NCI-H1930 (cell line): ENCODE results near the gene TTC21B.
"Not testable (repeated sequence)": the region's sequence is repeated elsewhere in the genome, so short reads cannot be mapped to it uniquely, and the experiment has no call there.

Source experiments
- DNase-seq, 2 experiments: peaks; one replicate each; lab custom pipeline; 2025; lab: John Stamatoyannopoulos, UW

TTC21B gene

DNA sequence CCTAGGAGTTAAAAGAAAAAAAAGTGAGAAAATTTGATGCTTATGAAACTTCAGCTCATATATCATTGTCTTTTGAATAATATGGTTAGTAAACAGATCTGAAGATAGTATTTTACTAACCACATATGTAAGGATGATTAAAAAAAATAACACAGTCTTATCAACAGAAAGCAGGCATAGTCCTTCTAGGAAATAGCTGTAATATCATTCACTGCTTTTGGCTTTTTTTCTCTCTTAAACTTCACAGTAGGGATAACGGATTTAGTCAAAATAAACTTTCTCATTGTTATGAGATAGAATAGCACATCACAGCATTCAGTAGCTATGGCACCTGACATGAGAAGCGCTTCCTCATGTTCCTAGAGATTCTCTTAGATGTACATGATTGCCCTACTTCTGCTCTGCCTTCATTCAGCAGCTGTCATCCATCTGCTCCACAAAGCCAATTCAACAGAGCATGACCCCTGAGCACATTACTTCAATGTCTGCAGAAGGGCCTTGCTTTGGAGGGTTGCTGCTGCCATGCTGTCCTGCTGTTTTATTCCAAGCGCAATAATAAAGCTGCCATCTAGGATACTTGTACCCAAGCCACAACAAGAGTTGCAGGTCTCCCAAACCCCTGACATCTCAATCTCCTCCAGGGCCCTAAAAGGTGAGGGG, 67.0 kb downstream of the TTC21B start:
- no peak for DNase-seq

DNA sequence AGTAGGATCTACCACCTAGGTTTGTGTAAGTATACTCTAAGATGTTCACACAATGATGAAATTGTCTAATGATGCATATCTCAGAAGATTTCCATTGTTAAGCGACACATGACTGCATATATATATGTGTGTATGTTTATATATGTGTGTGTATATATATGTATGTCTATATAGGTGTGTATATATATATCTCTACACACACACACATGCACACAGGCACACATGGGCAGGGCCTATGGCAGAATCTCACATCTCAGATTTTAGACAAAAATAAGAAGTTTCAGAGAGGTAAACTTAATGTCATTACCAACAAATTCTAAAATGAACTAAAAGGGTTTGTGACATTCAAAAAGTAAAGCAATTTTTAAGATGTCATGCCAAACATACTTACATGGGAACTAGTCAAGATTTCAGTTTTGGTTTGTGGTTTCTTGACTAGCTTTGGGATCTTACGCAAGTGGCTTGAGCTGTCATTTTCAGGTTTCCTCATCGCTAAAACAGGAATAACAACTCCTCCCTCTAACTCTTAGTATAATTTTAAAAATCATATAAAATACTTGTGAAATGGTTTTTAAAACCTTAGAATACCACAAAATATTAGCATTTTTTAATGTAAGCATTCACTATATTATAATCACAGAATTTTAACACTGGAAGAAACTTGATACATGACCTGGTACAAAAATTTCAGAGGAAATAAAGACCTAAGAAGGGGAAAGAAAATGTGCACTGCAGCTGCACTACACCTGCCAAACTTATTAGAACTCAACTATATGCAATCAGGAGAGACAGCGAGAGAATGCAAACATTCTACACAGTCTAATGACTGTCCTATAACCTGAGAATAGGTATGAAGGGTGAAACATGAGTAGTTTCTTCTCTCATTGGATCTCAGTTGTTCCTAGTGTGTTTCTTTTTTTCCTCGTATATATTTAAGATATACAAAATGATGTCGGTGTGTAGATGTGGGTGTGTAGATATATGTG, 75.7 kb downstream of the TTC21B start:
- DNase-seq, result no peak

DNA sequence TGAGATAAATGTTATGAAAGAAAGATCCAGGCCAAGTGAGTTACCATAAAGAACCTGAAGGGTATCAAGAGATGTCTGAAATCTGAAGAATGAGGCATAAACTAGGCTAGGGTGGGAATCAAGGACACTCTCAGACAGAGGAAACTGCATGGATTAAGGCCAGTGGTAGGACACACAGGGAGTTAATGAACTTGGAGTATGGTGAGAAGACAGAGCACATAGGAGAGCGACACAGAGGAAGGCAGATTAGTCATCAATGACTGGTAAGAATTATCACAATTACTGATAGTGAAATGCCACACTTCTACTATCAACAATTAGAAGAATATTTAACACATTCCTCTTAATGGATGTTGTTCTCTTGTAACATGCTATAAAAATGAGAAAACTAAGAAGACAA, 76.9 kb downstream of the TTC21B start:
- DNase-seq, result no peak

DNA sequence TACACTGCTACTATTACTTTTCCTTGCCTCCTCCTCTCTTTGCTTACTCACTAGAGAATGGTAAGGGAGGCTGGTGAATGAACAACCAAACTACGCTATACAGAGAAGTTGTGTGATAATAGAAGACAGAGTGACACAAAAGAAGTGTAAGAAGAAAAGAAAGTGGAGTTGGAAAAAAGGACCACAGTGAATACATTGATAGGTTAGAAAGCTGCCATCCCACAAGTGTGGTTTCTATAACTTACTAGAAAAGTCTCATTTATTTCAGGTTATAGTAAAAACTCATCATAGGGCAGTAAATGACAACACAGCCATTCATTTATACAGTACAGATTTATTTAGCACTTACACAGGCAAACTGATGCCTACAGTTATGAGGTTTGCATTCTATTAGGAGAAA, 77.3 kb downstream of the TTC21B start:
- DNase-seq, result no peak

- no peak for DNase-seq
Observed at GRCh38 chr2:165874445-165875039, 79.0 kb downstream of the TTC21B start.

DNA sequence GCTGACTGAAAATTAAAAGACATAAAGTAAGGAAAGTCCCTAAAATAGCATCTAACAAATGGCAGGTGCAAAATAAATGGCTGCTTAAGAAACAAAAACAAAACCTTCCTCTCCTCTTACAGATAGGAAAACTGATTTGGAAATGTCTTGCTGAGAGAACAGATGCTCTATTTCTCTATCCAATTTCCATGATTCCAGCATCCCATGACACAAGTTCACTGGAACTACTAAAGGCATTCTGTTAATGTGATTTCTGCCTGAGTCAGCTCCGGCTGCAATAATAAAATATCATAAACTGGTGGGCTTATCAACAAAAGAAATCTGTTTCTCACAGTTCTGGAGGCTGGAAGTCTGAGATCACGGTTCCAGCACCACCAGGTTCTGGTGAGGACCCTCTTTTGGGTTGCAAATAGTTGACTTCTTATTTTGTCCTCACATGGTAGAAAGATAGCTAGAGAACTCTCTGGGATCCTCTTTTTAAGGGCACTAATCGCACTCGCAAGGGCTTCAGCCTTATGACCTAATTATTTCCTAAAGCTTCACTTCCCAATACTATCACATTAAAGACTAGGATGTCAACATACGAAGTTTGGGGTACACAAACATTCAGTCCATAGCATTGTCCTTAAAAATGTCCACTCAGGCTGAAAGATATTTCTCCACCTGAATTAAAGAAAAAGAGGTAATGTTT, 81.3 kb downstream of the TTC21B start:
- no peak for DNase-seq

GRCh38 chr2:165871025-165871424, 82.6 kb downstream of the TTC21B start:
- DNase-seq, result no peak

- DNase-seq, result no peak
Observed at GRCh38 chr2:165870346-165870745, 83.2 kb downstream of the TTC21B start.

- DNase-seq, result no peak
Observed at GRCh38 chr2:165868211-165868610, 85.4 kb downstream of the TTC21B start.

- no peak for DNase-seq
Observed at GRCh38 chr2:165864296-165864695, 89.3 kb downstream of the TTC21B start.

DNA sequence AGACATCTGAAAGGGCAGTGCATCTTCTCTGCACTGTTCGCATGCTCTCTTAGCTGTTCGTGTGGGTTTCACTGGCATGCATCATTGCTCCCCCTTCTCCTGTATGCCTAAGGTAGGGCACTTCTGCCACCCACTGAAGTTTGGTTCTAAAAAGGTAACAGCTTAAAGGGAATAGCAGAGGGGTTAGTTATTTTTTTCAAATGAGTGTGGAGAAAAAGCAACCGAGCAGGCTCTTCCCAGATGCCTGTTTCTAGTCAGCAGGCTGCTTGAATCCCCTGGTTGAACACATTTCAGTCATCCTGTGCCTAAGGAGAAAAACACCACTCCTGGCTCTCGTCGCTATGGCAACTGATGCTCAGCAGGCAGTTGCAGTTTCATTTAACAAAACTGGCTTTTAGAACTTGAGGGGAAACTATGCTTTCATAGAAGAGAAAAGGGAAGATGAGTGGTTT, 89.7 kb downstream of the TTC21B start:
- DNase-seq, result no peak

DNA sequence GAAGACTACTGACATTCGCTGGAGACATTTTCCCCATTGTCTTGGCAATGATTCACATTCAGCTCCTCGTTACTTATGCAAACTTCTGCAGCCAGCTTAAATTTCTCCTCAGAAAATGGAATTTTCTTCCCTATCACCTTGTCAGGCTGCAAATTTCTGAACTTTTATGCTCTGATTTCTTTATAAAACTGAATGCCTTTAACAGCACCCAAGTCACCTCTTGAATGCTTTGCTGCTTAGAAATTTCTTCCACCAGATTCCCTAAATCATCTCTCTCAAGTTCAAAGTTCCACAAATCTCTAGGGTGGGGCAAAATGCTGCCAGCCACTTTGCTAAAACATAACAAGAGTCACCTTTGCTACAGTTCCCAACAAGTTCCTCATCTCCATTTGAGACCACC, 92.5 kb downstream of the TTC21B start:
- not testable (repeated sequence) for DNase-seq

DNA sequence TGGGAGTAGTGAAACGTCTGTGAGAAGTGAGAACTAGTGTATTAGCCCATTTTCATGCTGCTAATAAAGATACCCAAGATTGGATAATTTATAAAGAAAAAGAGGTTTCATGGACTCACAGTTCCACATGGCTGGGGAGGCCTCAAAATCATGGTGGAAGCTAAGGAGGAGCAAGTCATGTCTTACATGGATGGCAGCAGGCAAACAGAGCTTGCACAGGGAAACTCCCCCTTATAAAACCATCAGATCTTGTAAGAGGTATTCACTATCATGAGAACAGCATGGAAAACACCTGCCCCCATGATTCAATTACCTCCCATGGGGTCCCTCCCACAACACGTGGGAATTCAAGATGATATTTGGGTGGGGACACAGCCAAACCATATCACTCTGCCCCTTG, 93.9 kb downstream of the TTC21B start:
- DNase-seq, result not testable (repeated sequence)

DNA sequence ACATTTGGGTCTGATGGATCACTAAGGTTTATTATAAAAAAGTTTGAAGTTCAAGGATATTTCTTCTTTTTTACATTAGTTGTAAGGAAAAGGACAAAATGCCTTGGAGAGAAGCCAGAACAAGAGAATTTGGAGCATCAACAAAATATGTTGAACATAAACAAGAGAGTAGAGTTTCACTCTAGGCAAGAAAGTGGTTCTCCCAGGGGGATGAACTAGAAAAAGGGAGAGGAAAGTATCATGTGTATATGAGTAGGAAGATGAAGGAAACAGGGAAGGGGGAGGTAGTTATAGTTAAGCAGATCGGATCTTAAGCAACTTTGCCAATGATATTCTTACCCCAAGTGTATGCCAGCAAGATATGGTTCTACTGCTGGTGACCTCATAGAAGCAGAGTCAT, 95.7 kb downstream of the TTC21B start:
- DNase-seq, result no peak

GRCh38 chr2:165852394-165852793, 101.2 kb downstream of the TTC21B start:
- no peak for DNase-seq

GRCh38 chr2:165847001-165847400, 106.6 kb downstream of the TTC21B start:
- no peak for DNase-seq

- DNase-seq, result no peak
Observed at GRCh38 chr2:165846056-165846455, 107.5 kb downstream of the TTC21B start.

- no peak for DNase-seq
Observed at GRCh38 chr2:165844216-165844615, 109.4 kb downstream of the TTC21B start.

DNA sequence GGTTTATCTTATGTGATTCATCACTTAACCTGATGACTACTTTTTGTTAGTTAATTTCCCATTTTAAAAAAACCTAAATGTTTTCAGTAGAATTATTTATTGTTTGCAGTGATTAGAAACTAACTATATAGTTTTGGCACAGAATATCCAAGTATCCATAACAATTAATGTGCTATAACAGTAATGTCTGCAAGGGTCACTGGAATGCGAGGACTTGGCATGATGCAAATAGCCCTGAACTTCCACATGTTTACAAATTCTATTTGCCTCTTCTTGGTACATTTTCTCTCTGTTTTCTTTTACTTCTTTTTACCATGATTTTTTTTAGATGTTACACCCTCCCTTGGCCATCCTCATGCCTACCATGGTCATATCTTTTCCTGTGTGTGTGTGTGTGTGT, 110.2 kb downstream of the TTC21B start:
- no peak for DNase-seq

GRCh38 chr2:165840333-165840958, 113.1 kb downstream of the TTC21B start:
- no peak for DNase-seq

GRCh38 chr2:165839610-165840009, 114.0 kb downstream of the TTC21B start:
- DNase-seq, result no peak

- no peak for DNase-seq
Observed at GRCh38 chr2:165837122-165837521, 116.5 kb downstream of the TTC21B start.
